Fibroblast of villous mesenchyme (primary cell): Measurements from ENCODE around the gene C22orf42. TPM values are rescaled to one million over a fixed set of nuclear protein-coding genes. Genes with fewer than 3 reads are reported as not detected.

ENCODE experiments used
- DNase-seq: peaks from one replicate; pipeline ENCODE4 v3.0.0-alpha.2; 2010; ENCODE audit warnings: low read depth
- H3K4me3 ChIP-seq: 2 replicates; pipeline ENCODE4 v1.5.1; 2011; ENCODE audit warnings: low read depth, mild to moderate bottlenecking, low read length
- CTCF ChIP-seq: IDR thresholded peaks from 2 replicates; pipeline ENCODE4 v1.5.1; 2012; ENCODE audit warnings: low read depth, mild to moderate bottlenecking, low read length; ENCODE audit not compliant: insufficient read depth
- total RNA-seq: library from RNA; depleted of rRNA; stranded (reverse); fragments of >200 nt; gene quantifications from 2 replicates; pipeline ENCODE4 v1.2.3, GENCODE V29; 2012

Gene C22orf42
- total RNA-seq, 1 donor, result not detected

- TF ChIP-seq CTCF, result no peak
- DNase-seq, result no peak
These were observed 27.0 kb downstream of the C22orf42 start for GRCh38 chr22:32132126-32132525.

DNA sequence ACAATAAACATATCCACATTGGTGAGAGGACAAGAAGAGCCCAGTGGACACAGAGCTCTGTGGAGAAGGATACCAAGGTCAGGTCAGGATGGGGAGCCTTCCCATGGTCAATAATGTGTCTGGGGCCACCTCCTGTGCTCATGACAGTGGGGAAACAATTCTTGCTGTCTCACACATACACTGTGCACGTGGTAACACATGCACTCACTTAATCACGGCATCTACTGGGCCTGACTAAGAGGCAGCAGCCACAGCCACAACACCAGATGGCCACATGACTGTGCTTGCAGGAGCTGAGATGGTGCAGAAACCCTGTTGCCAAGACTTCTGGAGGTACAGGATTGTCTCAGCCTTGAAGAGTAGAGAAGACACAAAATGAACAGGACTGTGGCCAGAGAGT lies 28.6 kb downstream of the C22orf42 start:
- DNase-seq, result no peak
- H3K4me3 ChIP-seq, result no peak overlapping the region
- no peak for TF ChIP-seq CTCF

More at GRCh38 chr22:32132126-32132525, 27.0 kb downstream of the C22orf42 start:
- H3K4me3 ChIP-seq, result no peak overlapping the region

GRCh38 chr22:32127904-32128303 lies 31.2 kb downstream of the C22orf42 start:
- TF ChIP-seq CTCF, result no peak
- no peak overlapping the region for H3K4me3 ChIP-seq
- no peak for DNase-seq

DNA sequence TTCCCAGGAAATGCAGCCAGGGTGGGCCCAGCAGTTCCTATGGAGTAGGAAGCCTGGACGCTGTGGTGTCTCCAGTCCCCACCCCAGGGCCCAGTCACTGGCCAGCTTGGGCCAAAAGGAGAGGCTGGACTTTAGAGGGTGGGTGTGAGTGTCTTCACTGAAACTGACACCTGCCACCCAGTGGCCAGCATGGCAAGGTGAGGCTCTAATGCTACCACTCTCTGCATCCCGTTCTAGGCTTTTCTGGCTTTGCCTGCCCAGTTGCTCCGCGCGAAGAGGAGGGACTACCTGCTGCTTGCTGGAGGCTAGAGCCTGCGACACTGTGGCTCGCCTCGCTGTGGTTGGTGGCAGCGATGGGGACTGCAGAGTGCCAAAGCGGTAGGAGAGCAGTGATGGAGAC lies 35.4 kb downstream of the C22orf42 start:
- H3K4me3 ChIP-seq, result no peak overlapping the region
- no peak for TF ChIP-seq CTCF
- DNase-seq, result no peak

DNA sequence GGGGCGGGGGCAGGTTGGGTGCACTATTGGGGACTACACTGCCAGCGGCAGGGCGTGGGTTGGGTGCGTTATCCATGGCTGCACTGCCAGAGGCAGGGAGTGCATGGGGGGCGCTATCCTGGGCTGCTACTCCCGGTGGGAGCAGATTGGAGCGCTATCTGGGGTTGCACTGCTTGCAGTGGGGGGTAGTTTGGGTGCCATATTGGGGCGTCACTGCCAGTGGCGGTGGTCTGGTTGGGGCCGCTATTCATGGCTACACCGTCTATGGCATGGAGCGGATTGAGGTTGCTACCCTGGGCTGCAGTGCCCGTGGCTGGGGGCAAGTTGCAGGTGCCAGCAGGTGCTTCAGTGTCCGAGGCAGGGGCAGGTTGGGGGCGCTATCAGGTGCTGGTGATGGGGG lies 36.2 kb downstream of the C22orf42 start:
- no peak for TF ChIP-seq CTCF
- no peak for DNase-seq
- no peak overlapping the region for H3K4me3 ChIP-seq

- no peak overlapping the region for H3K4me3 ChIP-seq
- DNase-seq, result no peak
- no peak for TF ChIP-seq CTCF
These were observed 38.5 kb downstream of the C22orf42 start for GRCh38 chr22:32120603-32121002.

GRCh38 chr22:32119568-32120235 lies 39.4 kb downstream of the C22orf42 start:
- no peak for DNase-seq
- TF ChIP-seq CTCF, result no peak
- no peak overlapping the region for H3K4me3 ChIP-seq
